ENCODE results near the gene LRCH1. TPM values are rescaled to one million over a fixed set of nuclear protein-coding genes. Genes with fewer than 3 reads are reported as not detected.

LRCH1 gene
- total and polyA plus RNA-seq, 4 donors = 2.6 to 6.6 (median 3.4) TPM

DNA sequence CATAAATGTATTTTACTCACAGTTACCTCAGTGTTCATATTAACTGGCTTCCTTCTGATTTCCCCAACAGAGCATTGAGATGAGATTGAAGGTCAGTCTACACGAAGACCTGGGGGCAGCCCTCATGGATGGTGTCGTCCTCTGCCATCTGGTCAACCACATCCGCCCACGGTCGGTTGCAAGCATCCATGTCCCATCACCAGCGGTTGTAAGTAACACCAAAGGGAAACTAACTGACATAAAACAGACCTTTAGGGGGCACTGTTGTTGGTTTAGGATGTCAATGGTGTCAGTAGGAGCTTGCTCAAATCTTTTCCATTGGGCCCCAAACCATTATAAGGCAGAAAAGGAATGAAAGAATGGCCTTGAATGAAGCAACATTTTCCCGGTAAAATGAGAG lies 175.8 kb downstream of the LRCH1 start:
- Histone ChIP-seq H3K36me3 (ENCODE audit: control insufficient read depth in 4 of 4, insufficient read depth in 3 of 4, low read depth in 1 of 4, low read length in 3 of 4) (peaks cover 8 to 60% (median 41%) of the 10 kb centered on the region in 4 donors), H3K4me3 (ENCODE audit: low read depth in 1 of 3, low read length in 3 of 3) (no peak overlapping the region), H3K27ac (ENCODE audit: low read depth in 1 of 2, low read length in 2 of 2) (no peak overlapping the region), H3K4me1 (ENCODE audit: control insufficient read depth in 4 of 4, insufficient read depth in 4 of 4, low read length in 3 of 4) (no peaks in the 10 kb centered on the region), H3K9ac (ENCODE audit: low read depth in 1 of 2, low read length in 2 of 2) (no peak overlapping the region), H3K9me3 (ENCODE audit: control insufficient read depth in 4 of 4, low read length in 3 of 4) (no peaks in the 10 kb centered on the region), H3K27me3 (ENCODE audit: control insufficient read depth in 4 of 4, insufficient read depth in 4 of 4, low read length in 3 of 4) (no peaks in the 10 kb centered on the region)
- WGBS = 96% methylated on average over 7 of the region's 7 CpGs
- no peak for TF ChIP-seq NR2F2 (IDR thresholded peaks at IDR 0.05)
- TF ChIP-seq, protein P1, sequence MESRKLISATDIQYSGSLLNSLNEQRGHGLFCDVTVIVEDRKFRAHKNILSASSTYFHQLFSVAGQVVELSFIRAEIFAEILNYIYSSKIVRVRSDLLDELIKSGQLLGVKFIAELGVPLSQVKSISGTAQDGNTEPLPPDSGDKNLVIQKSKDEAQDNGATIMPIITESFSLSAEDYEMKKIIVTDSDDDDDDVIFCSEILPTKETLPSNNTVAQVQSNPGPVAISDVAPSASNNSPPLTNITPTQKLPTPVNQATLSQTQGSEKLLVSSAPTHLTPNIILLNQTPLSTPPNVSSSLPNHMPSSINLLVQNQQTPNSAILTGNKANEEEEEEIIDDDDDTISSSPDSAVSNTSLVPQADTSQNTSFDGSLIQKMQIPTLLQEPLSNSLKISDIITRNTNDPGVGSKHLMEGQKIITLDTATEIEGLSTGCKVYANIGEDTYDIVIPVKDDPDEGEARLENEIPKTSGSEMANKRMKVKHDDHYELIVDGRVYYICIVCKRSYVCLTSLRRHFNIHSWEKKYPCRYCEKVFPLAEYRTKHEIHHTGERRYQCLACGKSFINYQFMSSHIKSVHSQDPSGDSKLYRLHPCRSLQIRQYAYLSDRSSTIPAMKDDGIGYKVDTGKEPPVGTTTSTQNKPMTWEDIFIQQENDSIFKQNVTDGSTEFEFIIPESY (IDR thresholded peaks at IDR 0.05) = no peak
- no peak for TF ChIP-seq GABPA (IDR thresholded peaks at IDR 0.05 in 1 of 2, conservative IDR thresholded peaks at IDR 0.05 in 1 of 2)
- no peak for TF ChIP-seq HNF4G (IDR thresholded peaks at IDR 0.05)
- no peak for TF ChIP-seq JUND (IDR thresholded peaks at IDR 0.05)
- no peak for TF ChIP-seq FOXA1 (IDR thresholded peaks at IDR 0.05)
- no peak for TF ChIP-seq EGR1 (IDR thresholded peaks at IDR 0.05; ENCODE audit: low read depth in 2 of 2)
- TF ChIP-seq RAD21 (IDR thresholded peaks at IDR 0.05) = no peak
- no peak for TF ChIP-seq HNF4A (conservative IDR thresholded peaks at IDR 0.05)
- no peak for DNase-seq (ENCODE audit: low spot score)

DNA sequence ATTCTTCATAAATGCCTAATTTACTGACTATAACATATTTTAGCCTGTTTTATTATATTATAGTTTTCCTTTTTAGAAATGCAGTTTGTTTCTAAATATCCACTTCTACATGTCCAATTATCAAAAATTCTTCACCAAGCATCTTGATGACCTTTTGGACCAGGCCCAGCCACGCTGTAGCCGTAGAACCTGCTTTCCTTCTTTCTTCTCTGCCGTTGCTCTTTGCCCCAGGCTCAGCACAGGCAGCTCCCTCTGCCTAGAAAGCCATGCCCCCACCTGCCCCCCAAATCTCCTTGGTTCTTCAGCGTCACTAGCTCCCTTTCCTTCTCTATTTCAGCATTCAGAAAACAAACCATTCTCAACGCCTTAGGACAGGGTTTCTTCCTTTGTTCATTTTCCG lies 178.6 kb downstream of the LRCH1 start:
- Histone ChIP-seq H3K9ac (ENCODE audit: low read depth in 1 of 2, low read length in 2 of 2) (no peak overlapping the region), H3K4me3 (ENCODE audit: low read depth in 1 of 3, low read length in 3 of 3) (no peak overlapping the region), H3K4me1 (ENCODE audit: control insufficient read depth in 4 of 4, insufficient read depth in 4 of 4, low read length in 3 of 4) (no peaks in the 10 kb centered on the region), H3K27me3 (ENCODE audit: control insufficient read depth in 4 of 4, insufficient read depth in 4 of 4, low read length in 3 of 4) (no peaks in the 10 kb centered on the region), H3K36me3 (ENCODE audit: control insufficient read depth in 4 of 4, insufficient read depth in 3 of 4, low read depth in 1 of 4, low read length in 3 of 4) (peaks cover 6 to 49% (median 30%) of the 10 kb centered on the region in 4 donors), H3K27ac (ENCODE audit: low read depth in 1 of 2, low read length in 2 of 2) (no peak overlapping the region), H3K9me3 (ENCODE audit: control insufficient read depth in 4 of 4, low read length in 3 of 4) (no peaks in the 10 kb centered on the region)
- no peak for TF ChIP-seq RXRA (IDR thresholded peaks at IDR 0.05)
- TF ChIP-seq, protein P2, sequence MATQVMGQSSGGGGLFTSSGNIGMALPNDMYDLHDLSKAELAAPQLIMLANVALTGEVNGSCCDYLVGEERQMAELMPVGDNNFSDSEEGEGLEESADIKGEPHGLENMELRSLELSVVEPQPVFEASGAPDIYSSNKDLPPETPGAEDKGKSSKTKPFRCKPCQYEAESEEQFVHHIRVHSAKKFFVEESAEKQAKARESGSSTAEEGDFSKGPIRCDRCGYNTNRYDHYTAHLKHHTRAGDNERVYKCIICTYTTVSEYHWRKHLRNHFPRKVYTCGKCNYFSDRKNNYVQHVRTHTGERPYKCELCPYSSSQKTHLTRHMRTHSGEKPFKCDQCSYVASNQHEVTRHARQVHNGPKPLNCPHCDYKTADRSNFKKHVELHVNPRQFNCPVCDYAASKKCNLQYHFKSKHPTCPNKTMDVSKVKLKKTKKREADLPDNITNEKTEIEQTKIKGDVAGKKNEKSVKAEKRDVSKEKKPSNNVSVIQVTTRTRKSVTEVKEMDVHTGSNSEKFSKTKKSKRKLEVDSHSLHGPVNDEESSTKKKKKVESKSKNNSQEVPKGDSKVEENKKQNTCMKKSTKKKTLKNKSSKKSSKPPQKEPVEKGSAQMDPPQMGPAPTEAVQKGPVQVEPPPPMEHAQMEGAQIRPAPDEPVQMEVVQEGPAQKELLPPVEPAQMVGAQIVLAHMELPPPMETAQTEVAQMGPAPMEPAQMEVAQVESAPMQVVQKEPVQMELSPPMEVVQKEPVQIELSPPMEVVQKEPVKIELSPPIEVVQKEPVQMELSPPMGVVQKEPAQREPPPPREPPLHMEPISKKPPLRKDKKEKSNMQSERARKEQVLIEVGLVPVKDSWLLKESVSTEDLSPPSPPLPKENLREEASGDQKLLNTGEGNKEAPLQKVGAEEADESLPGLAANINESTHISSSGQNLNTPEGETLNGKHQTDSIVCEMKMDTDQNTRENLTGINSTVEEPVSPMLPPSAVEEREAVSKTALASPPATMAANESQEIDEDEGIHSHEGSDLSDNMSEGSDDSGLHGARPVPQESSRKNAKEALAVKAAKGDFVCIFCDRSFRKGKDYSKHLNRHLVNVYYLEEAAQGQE (IDR thresholded peaks at IDR 0.05) = no peak
- no peak for TF ChIP-seq GABPA (IDR thresholded peaks at IDR 0.05 in 1 of 2, conservative IDR thresholded peaks at IDR 0.05 in 1 of 2)
- no peak for TF ChIP-seq RAD21 (IDR thresholded peaks at IDR 0.05)
- no peak for TF ChIP-seq TAF1 (conservative IDR thresholded peaks at IDR 0.05)
- TF ChIP-seq HNF4G (IDR thresholded peaks at IDR 0.05) = no peak
- TF ChIP-seq FOXA2 (IDR thresholded peaks at IDR 0.05) = no peak
- TF ChIP-seq, protein P3, sequence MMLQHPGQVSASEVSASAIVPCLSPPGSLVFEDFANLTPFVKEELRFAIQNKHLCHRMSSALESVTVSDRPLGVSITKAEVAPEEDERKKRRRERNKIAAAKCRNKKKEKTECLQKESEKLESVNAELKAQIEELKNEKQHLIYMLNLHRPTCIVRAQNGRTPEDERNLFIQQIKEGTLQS (IDR thresholded peaks at IDR 0.05) = no peak
- TF ChIP-seq, protein P4, sequence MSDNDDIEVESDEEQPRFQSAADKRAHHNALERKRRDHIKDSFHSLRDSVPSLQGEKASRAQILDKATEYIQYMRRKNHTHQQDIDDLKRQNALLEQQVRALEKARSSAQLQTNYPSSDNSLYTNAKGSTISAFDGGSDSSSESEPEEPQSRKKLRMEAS (IDR thresholded peaks at IDR 0.05) = no peak
- TF ChIP-seq NR2F2 (IDR thresholded peaks at IDR 0.05) = no peak
- no peak for TF ChIP-seq YY1 (IDR thresholded peaks at IDR 0.05)
- no peak for TF ChIP-seq EGR1 (IDR thresholded peaks at IDR 0.05; ENCODE audit: low read depth in 2 of 2)
- no peak for TF ChIP-seq FOXA1 (IDR thresholded peaks at IDR 0.05)
- TF ChIP-seq, protein P1 (IDR thresholded peaks at IDR 0.05) = no peak
- no peak for TF ChIP-seq HNF4A (conservative IDR thresholded peaks at IDR 0.05)
- TF ChIP-seq, protein P5, sequence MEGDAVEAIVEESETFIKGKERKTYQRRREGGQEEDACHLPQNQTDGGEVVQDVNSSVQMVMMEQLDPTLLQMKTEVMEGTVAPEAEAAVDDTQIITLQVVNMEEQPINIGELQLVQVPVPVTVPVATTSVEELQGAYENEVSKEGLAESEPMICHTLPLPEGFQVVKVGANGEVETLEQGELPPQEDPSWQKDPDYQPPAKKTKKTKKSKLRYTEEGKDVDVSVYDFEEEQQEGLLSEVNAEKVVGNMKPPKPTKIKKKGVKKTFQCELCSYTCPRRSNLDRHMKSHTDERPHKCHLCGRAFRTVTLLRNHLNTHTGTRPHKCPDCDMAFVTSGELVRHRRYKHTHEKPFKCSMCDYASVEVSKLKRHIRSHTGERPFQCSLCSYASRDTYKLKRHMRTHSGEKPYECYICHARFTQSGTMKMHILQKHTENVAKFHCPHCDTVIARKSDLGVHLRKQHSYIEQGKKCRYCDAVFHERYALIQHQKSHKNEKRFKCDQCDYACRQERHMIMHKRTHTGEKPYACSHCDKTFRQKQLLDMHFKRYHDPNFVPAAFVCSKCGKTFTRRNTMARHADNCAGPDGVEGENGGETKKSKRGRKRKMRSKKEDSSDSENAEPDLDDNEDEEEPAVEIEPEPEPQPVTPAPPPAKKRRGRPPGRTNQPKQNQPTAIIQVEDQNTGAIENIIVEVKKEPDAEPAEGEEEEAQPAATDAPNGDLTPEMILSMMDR (IDR thresholded peaks at IDR 0.05; ENCODE audit: low read depth, low read length, missing input control) = no peak
- TF ChIP-seq SP1 (IDR thresholded peaks at IDR 0.05) = no peak
- 97% methylated on average over 6 of the region's 6 CpGs for WGBS
- no peak for DNase-seq (ENCODE audit: low spot score)
